ENCODE measurements around the gene PODXL2.

GRCh38 chr3:127588806-127589577 lies 40.0 kb upstream of the PODXL2 start:
- no peak for TF ChIP-seq CTCF (IDR thresholded peaks at IDR 0.05)
- no peak for TF ChIP-seq POLR2A (IDR thresholded peaks at IDR 0.05)

Measured in adrenal gland (tissue), 5 donors.